IMR-90 (cell line): ENCODE data around the gene CDV3. TPM values are rescaled to one million over a fixed set of nuclear protein-coding genes. Genes with fewer than 3 reads are reported as not detected.
A peak's percentile ranks its signal among the peaks of the same experiment; 100 is the strongest.

Experiments used
- ATAC-seq: fragments of 200-7000 bp; cut with Tn5 transposase; 2 replicates; pipeline ENCODE4 v1.9.1; 2020; ENCODE audit warnings: low read depth, mild to moderate bottlenecking, moderate library complexity
- BruUV-seq: library from RNA; stranded (reverse); fragments of 400-500 nt; replicated peaks from 2 replicates; lab custom pipeline; 2021; lab: Mats Ljungman, UMichigan
- CTCF ChIA-PET: fragments of 300-600 bp; formaldehyde crosslinking; extraction: SDS; loops from one replicate; lab custom pipeline; 2021; ENCODE audit warnings: antibody characterized with exemption; lab: Yijun Ruan, JAX
- POLR2A ChIA-PET: fragments of 300-600 bp; sonication (Branson Sonifier 250); formaldehyde crosslinking; loops from one replicate; lab custom pipeline; 2022; ENCODE audit warnings: antibody characterized with exemption; ENCODE audit not compliant: unreplicated experiment; lab: Charles Lee
- DNase-seq: peaks from one replicate; pipeline ENCODE4 v3.0.0; 2013
- H2AFZ ChIP-seq: replicated peaks from 2 replicates; pipeline ENCODE3; 2013; ENCODE audit warnings: low read length, mild to moderate bottlenecking; ENCODE audit not compliant: poor library complexity
- H2AK5ac ChIP-seq: 2 replicates; pipeline ENCODE4 v1.6.1; 2013; ENCODE audit warnings: low read depth, low read length, inconsistent platforms
- H2AK9ac ChIP-seq: replicated peaks from 2 replicates; pipeline ENCODE3; 2013; ENCODE audit warnings: mild to moderate bottlenecking, low read depth, low read length, moderate library complexity; ENCODE audit not compliant: poor library complexity
- H2BK120ac ChIP-seq: 2 replicates; pipeline ENCODE4 v1.6.1; 2013; ENCODE audit warnings: low read depth, low read length, inconsistent platforms
- H2BK15ac ChIP-seq: 3 replicates; pipeline ENCODE4 v1.6.1; 2013; ENCODE audit warnings: low read depth, low read length, inconsistent platforms
- H2BK20ac ChIP-seq: 2 replicates; pipeline ENCODE4 v1.6.1; 2013; ENCODE audit warnings: low read depth, mild to moderate bottlenecking, inconsistent platforms, low read length, moderate library complexity
- H2BK5ac ChIP-seq: 2 replicates; pipeline ENCODE4 v1.6.1; 2013; ENCODE audit warnings: mild to moderate bottlenecking, low read depth, low read length, inconsistent platforms; ENCODE audit not compliant: poor library complexity, severe bottlenecking
- H3K14ac ChIP-seq: replicated peaks from 2 replicates; pipeline ENCODE4 v1.6.1; 2013; ENCODE audit warnings: low read depth, low read length, inconsistent platforms
- H3K18ac ChIP-seq: 2 replicates; pipeline ENCODE4 v1.6.1; 2013; ENCODE audit warnings: low read depth, low read length, control low read depth
- H3K23ac ChIP-seq: 2 replicates; pipeline ENCODE4 v1.6.1; 2013; ENCODE audit warnings: low read depth, low read length, inconsistent platforms
- H3K27ac ChIP-seq: 2 replicates; pipeline ENCODE4 v1.5.1; 2013; ENCODE audit warnings: mild to moderate bottlenecking, control low read depth, low read length; ENCODE audit not compliant: insufficient read depth
- H3K27me3 ChIP-seq: 2 replicates; pipeline ENCODE4 v1.6.1; 2013; ENCODE audit warnings: low read length; ENCODE audit not compliant: control insufficient read depth, insufficient read depth
- H3K36me3 ChIP-seq: 2 replicates; pipeline ENCODE4 v1.6.1; 2013; ENCODE audit warnings: low read length, mixed read lengths; ENCODE audit not compliant: control insufficient read depth, insufficient read depth
- H3K4ac ChIP-seq: 2 replicates; pipeline ENCODE4 v1.6.1; 2013; ENCODE audit warnings: low read depth, low read length, inconsistent platforms
- H3K4me1 ChIP-seq: 2 replicates; pipeline ENCODE4 v1.6.1; 2013; ENCODE audit warnings: low read length, mixed read lengths; ENCODE audit not compliant: control insufficient read depth, insufficient read depth
- H3K4me2 ChIP-seq: 2 replicates; pipeline ENCODE4 v1.6.1; 2013; ENCODE audit warnings: low read depth, mild to moderate bottlenecking, control low read depth, low read length, moderate library complexity
- H3K4me3 ChIP-seq: 2 replicates; pipeline ENCODE4 v1.5.1; 2013; ENCODE audit warnings: low read depth, mild to moderate bottlenecking, control low read depth, low read length, moderate library complexity; ENCODE audit not compliant: insufficient read depth
- H3K56ac ChIP-seq: 2 replicates; pipeline ENCODE4 v1.6.1; 2013; ENCODE audit warnings: low read length, inconsistent platforms; ENCODE audit not compliant: insufficient read depth; ENCODE audit errors: extremely low read depth
- H3K79me1 ChIP-seq, 2 experiments: 2 replicates each; pipeline ENCODE4 v1.6.1; 2013; ENCODE audit warnings: low read length in 2 of 2, inconsistent platforms in 1 of 2, low read depth in 1 of 2
- H3K9ac ChIP-seq: 2 replicates; pipeline ENCODE4 v1.6.1; 2013; ENCODE audit warnings: low read depth, low read length, control low read depth
- H3K9me1 ChIP-seq: 2 replicates; pipeline ENCODE4 v1.6.1; 2013; ENCODE audit warnings: low read length, inconsistent platforms; ENCODE audit not compliant: insufficient read depth
- H3K9me3 ChIP-seq: 2 replicates; pipeline ENCODE4 v1.6.1; 2013; ENCODE audit warnings: low read length; ENCODE audit not compliant: control insufficient read depth, insufficient read depth
- H4K20me1 ChIP-seq: 2 replicates; pipeline ENCODE4 v1.6.1; 2013; ENCODE audit warnings: low read length, inconsistent platforms; ENCODE audit not compliant: insufficient read depth
- H4K5ac ChIP-seq: 2 replicates; pipeline ENCODE4 v1.6.1; 2013; ENCODE audit warnings: mild to moderate bottlenecking, low read depth, low read length, control low read depth
- H4K8ac ChIP-seq, 2 experiments: 2 replicates each; pipeline ENCODE4 v1.6.1; 2013; ENCODE audit warnings: low read depth in 2 of 2, low read length in 2 of 2, control low read depth in 1 of 2, inconsistent platforms in 1 of 2
- H4K91ac ChIP-seq: 2 replicates; pipeline ENCODE4 v1.6.1; 2013; ENCODE audit warnings: low read depth, low read length, inconsistent platforms; ENCODE audit not compliant: insufficient read depth
- CEBPB ChIP-seq: IDR thresholded peaks from 2 replicates; pipeline ENCODE4 v1.6.1; 2012; ENCODE audit warnings: low read depth, low read length, improper control_type of control experiment
- CHD1 ChIP-seq: IDR thresholded peaks from 2 replicates; pipeline ENCODE4 v1.6.1; 2012; ENCODE audit warnings: low read depth, low read length, improper control_type of control experiment
- MAFK ChIP-seq: IDR thresholded peaks from 2 replicates; pipeline ENCODE4 v1.6.1; 2012; ENCODE audit warnings: low read depth, low read length, improper control_type of control experiment
- MAZ ChIP-seq: IDR thresholded peaks from 2 replicates; pipeline ENCODE4 v1.6.1; 2012; ENCODE audit warnings: low read depth, mild to moderate bottlenecking, low read length, improper control_type of control experiment, moderate library complexity, borderline replicate concordance
- NFE2L2 ChIP-seq: fragments of 150-350 bp; IDR thresholded peaks from 2 replicates; pipeline ENCODE4 v1.6.1; 2016; ENCODE audit warnings: low read depth, mild to moderate bottlenecking, low read length
- RAD21 ChIP-seq: IDR thresholded peaks from 2 replicates; pipeline ENCODE4 v1.6.1; 2012; ENCODE audit warnings: low read length, improper control_type of control experiment
- RCOR1 ChIP-seq: IDR thresholded peaks from 2 replicates; pipeline ENCODE4 v1.6.1; 2012; ENCODE audit warnings: mild to moderate bottlenecking, low read length, improper control_type of control experiment; ENCODE audit not compliant: insufficient replicate concordance
- USF2 ChIP-seq: fragments of 150-350 bp; IDR thresholded peaks from 2 replicates; pipeline ENCODE4 v1.6.1; 2017; ENCODE audit warnings: mild to moderate bottlenecking, antibody characterized with exemption, low read length, low read depth
- WGBS, 2 experiments: methylation state at CpG; one replicate each; pipeline versions ENCODE4 v1.1.5 to v1.1.7; 2013; ENCODE audit warnings: missing lambda C conversion rate in 2 of 2; ENCODE audit not compliant: insufficient read length in 1 of 2; ENCODE audit errors: extremely low coverage in 2 of 2; 5-methylcytosine and 5-hydroxymethylcytosine counted together
- dilution Hi-C: fragments of 300-500 bp; cut with HindIII; formaldehyde crosslinking; loops from one replicate; pipeline ENCODE4 v1.14.3; 2018; ENCODE audit warnings: low sequenced_read_pairs; ENCODE audit not compliant: unreplicated experiment
- in situ Hi-C: fragments of 300-500 bp; cut with MboI; formaldehyde crosslinking; loops from 3 replicates; pipeline ENCODE4 v1.14.3; 2019; ENCODE audit warnings: low sequenced_read_pairs, inconsistent platforms, mixed read lengths
- intact Hi-C: fragments of 100-400 bp; cut with micrococcal nuclease; formaldehyde crosslinking; loops from 2 replicates; pipeline ENCODE4 v1.10.0; 2022
- polyA plus RNA-seq, 3 experiments: library from polyadenylated mRNA; depleted of rRNA; stranded (reverse); fragments of >200 nt; gene quantifications; 2 replicates each; pipeline ENCODE4 v1.2.3, GENCODE V29; 2012; ENCODE audit warnings: low replicate concordance in 1 of 3
- total RNA-seq: library from RNA; depleted of rRNA; stranded (reverse); fragments of >200 nt; gene quantifications from 2 replicates; pipeline ENCODE4 v1.2.3, GENCODE V29; 2012
- TF ChIP-seq, protein P1 (sequence below): fragments of 150-350 bp; IDR thresholded peaks from 2 replicates; pipeline ENCODE4 v1.6.1; 2016; ENCODE audit warnings: low read depth, mild to moderate bottlenecking, low read length, moderate library complexity, borderline replicate concordance

Gene CDV3
- total and polyA plus RNA-seq, 2 of the 4 experiments (the other 2 are of a cell fraction) = 93.6 to 120 TPM

DNA sequence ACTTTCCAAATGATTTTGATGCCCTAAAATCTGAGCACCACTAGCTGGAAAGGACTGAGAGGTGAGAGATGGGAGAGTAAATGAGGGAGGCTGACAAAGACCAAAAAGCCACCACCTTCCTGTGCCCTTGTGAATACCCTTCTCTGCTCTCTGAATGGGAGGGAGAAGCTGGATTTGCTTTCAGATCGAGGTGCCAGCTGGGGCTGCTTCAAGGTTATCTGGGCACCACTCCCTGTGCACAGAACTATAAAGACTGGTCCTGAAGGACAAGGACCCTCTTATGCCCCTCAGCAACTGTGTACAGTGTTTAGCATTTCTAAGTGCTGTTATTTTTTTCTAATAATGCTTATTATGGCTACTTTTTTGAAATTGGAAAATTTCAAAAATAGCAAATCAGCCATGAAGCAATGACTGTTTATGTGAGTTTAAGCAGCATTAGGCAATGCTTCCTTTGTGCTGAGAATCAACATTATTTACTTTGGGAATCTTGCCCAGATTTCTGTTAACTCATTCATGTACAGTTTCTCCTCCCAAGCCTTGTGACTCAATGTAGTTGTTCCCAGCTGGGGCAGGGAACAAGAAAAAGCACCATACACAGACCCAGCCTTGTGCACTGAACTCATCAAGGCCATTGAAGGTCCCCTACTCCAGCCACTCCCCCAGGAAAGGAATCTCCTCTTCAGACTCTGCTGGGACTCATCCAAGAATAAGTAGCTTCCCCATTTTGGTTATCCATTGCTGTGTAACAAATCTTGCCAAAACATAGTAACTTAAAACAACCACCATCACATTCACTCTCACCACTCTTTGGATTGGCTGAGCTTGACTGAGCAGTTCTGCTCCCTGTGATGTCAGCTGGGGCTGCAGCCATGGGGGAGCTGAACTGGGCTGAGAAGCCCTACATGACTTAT is 37.3 kb upstream of the CDV3 start:
- dilution Hi-C loops = no loop called here
- POLR2A ChIA-PET = interaction anchor here (0.7 kb wide), 1 partner anchor 34 kb away, joined by 4 read pairs; no protein-coding TSS in a partner anchor
- peak overlapping the region; percentile 97 for H3K18ac ChIP-seq

More for the DNA sequence above, 37.3 kb upstream of the CDV3 start:
- Histone ChIP-seq H3K27me3 (no peaks in the 10 kb centered on the region), H3K23ac (peak overlapping the region; percentile 91), H2AK9ac (peak overlapping the region; percentile 84), H2BK120ac (peak overlapping the region; percentile 98), H2AFZ (peak overlapping the region; percentile 68), H3K4ac (peak overlapping the region; percentile 95), H3K14ac (peak overlapping the region; percentile 94), H3K9me1 (peaks cover 25% of the 10 kb centered on the region), H3K9ac (peak overlapping the region; percentile 76), H4K91ac (peak overlapping the region; percentile 98), H2BK15ac (peak overlapping the region; percentile 94), H2BK20ac (peak overlapping the region; percentile 99), H3K4me3 (no peak overlapping the region), H3K36me3 (no peaks in the 10 kb centered on the region), H4K20me1 (no peaks in the 10 kb centered on the region), H4K5ac (peak overlapping the region; percentile 90), H3K9me3 (0 out of 2 replicates have a peak, but pooled peaks cover 2% of the 10 kb centered on the region), H3K4me2 (peak overlapping the region; percentile 87), H3K79me1 (peaks cover 0 to 3% of the 10 kb centered on the region in 2 experiments; a peak in 1 of 4 replicates), H2AK5ac (peak overlapping the region; percentile 91), H3K56ac (peak overlapping the region; percentile 86), H3K27ac (peak overlapping the region; percentile 91), H3K4me1 (peaks cover 29% of the 10 kb centered on the region), H4K8ac (peak overlapping the region; percentile 71 to 92), H2BK5ac (peak overlapping the region; percentile 92)
- intact Hi-C loops (loop anchor here (1.0 kb wide), 1 partner anchor 37 kb away; the partner anchor contains the start of gene CDV3), in situ Hi-C loops (no loop called here)
- DNase-seq = peak; percentile 98
- peak; percentile 82 for ATAC-seq
- BruUV-seq = no TSS peak
- no peak for TF ChIP-seq USF2
- peak; percentile 47 for TF ChIP-seq RCOR1
- TF ChIP-seq MAFK = peak; percentile 24; the same call in 1 of the 2 replicates
- no peak; the same call in 1 of the 2 replicates for TF ChIP-seq RAD21
- no peak for TF ChIP-seq MAZ
- TF ChIP-seq, protein P1, sequence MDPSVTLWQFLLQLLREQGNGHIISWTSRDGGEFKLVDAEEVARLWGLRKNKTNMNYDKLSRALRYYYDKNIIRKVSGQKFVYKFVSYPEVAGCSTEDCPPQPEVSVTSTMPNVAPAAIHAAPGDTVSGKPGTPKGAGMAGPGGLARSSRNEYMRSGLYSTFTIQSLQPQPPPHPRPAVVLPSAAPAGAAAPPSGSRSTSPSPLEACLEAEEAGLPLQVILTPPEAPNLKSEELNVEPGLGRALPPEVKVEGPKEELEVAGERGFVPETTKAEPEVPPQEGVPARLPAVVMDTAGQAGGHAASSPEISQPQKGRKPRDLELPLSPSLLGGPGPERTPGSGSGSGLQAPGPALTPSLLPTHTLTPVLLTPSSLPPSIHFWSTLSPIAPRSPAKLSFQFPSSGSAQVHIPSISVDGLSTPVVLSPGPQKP = no peak
- TF ChIP-seq NFE2L2 = no peak
- TF ChIP-seq CHD1 = no peak
- TF ChIP-seq CEBPB = peak; percentile 98
- WGBS, 2 experiments = no CpG with 5 or more reads among the region's 1 CpG
- CTCF ChIA-PET = interaction anchor here (0.7 to 1.3 kb wide), 4 partner anchors 11 to 37 kb away, joined by 3 to 4 read pairs (median 4); partner anchors contain the start of gene CDV3
